GM12891 (cell line): ENCODE data around the gene CDH18.

Source experiments
- DNase-seq: peaks from one replicate; pipeline ENCODE4 v3.0.0; 2011; ENCODE audit warnings: low spot score; ENCODE audit not compliant: insufficient read length
- FAIRE-seq: peaks from 2 replicates; lab custom pipeline; 2011; peaks lifted over from hg19 to GRCh38; lab: Jason Lieb, UNC
- PAX5 ChIP-seq: IDR thresholded peaks from 2 replicates; pipeline ENCODE4 v1.6.1; 2011; ENCODE audit warnings: low read length, moderate library complexity, mild to moderate bottlenecking; ENCODE audit not compliant: insufficient read depth, severe bottlenecking
- POLR2A ChIP-seq: IDR thresholded peaks from 2 replicates; pipeline ENCODE4 v1.6.1; 2011; ENCODE audit warnings: low read depth, low read length, control low read depth
- POLR2AphosphoS5 ChIP-seq: IDR thresholded peaks from 2 replicates; pipeline ENCODE4 v1.6.1; 2011; ENCODE audit warnings: low read depth, low read length, control low read depth
- POU2F2 ChIP-seq: IDR thresholded peaks from 2 replicates; pipeline ENCODE4 v1.6.1; 2011; ENCODE audit warnings: low read depth, mild to moderate bottlenecking, control low read depth, low read length, moderate library complexity
- SPI1 ChIP-seq: IDR thresholded peaks from 2 replicates; pipeline ENCODE4 v1.6.1; 2011; ENCODE audit warnings: low read depth, low read length, control low read depth
- TAF1 ChIP-seq: IDR thresholded peaks from 2 replicates; pipeline ENCODE4 v1.6.1; 2011; ENCODE audit warnings: low read depth, low read length, control low read depth

The CDH18 gene

GRCh38 chr5:19771174-19771835 is 216.7 kb downstream of the CDH18 start:
- FAIRE-seq (no peak), DNase-seq (no peak)
- TF ChIP-seq POU2F2: no peak
- no peak for TF ChIP-seq POLR2A
- no peak for TF ChIP-seq PAX5
- TF ChIP-seq TAF1: no peak

GRCh38 chr5:19770396-19770795 is 217.6 kb downstream of the CDH18 start:
- FAIRE-seq: no peak
- TF ChIP-seq PAX5 (no peak), TAF1 (no peak), POLR2AphosphoS5 (no peak)
- no peak for DNase-seq

- DNase-seq (no peak), FAIRE-seq (no peak)
- no peak for TF ChIP-seq POU2F2
- no peak for TF ChIP-seq POLR2A
- TF ChIP-seq TAF1: no peak
- TF ChIP-seq SPI1: no peak
- no peak for TF ChIP-seq POLR2AphosphoS5
- no peak for TF ChIP-seq PAX5
Measured at GRCh38 chr5:19767987-19768386, 220.0 kb downstream of the CDH18 start.

GRCh38 chr5:19753579-19753978 is 234.4 kb downstream of the CDH18 start:
- FAIRE-seq: no peak
- TF ChIP-seq POU2F2: no peak
- no peak for TF ChIP-seq POLR2A
- no peak for TF ChIP-seq POLR2AphosphoS5
- no peak for TF ChIP-seq SPI1
- TF ChIP-seq PAX5: no peak
- no peak for TF ChIP-seq TAF1
- DNase-seq: no peak

- FAIRE-seq (no peak), DNase-seq (no peak)
- no peak for TF ChIP-seq POLR2AphosphoS5
- no peak for TF ChIP-seq SPI1
- TF ChIP-seq POLR2A: no peak
- TF ChIP-seq PAX5: no peak
- no peak for TF ChIP-seq POU2F2
- no peak for TF ChIP-seq TAF1
Measured at GRCh38 chr5:19751326-19751725, 236.7 kb downstream of the CDH18 start.

- FAIRE-seq (no peak), DNase-seq (no peak)
- TF ChIP-seq POLR2A: no peak
- TF ChIP-seq POU2F2: no peak
- no peak for TF ChIP-seq POLR2AphosphoS5
- TF ChIP-seq PAX5: no peak
- TF ChIP-seq TAF1: no peak
- TF ChIP-seq SPI1: no peak
Measured at GRCh38 chr5:19745247-19745646, 242.8 kb downstream of the CDH18 start.

- no peak for DNase-seq
- TF ChIP-seq SPI1 (no peak), TAF1 (no peak), PAX5 (no peak), POLR2AphosphoS5 (no peak), POU2F2 (no peak), POLR2A (no peak)
- FAIRE-seq: no peak
Measured at GRCh38 chr5:19739671-19740070, 248.3 kb downstream of the CDH18 start.

GRCh38 chr5:19734776-19735175 is 253.2 kb downstream of the CDH18 start:
- DNase-seq: no peak
- no peak for FAIRE-seq
- TF ChIP-seq POU2F2: no peak
- TF ChIP-seq POLR2A: no peak
- TF ChIP-seq POLR2AphosphoS5: no peak
- TF ChIP-seq SPI1: no peak

- FAIRE-seq: no peak
- DNase-seq: no peak
- no peak for TF ChIP-seq PAX5
- TF ChIP-seq TAF1: no peak
- TF ChIP-seq POLR2A: no peak
Measured at GRCh38 chr5:19733612-19734495, 254.1 kb downstream of the CDH18 start.
